Measurements from ENCODE around the gene CEACAM18.
A peak's percentile ranks its signal among the peaks of the same experiment; 100 is the strongest.

The CEACAM18 gene

GRCh38 chr19:51500931-51501330 is 22.6 kb downstream of the CEACAM18 start:
- DNase-seq: peak; percentile 54

- peak; percentile 61 for DNase-seq
Observed at GRCh38 chr19:51501594-51502263, 23.4 kb downstream of the CEACAM18 start, which contains the start of gene SIGLEC12. TSS of gene SIGLEC12 (minus strand) at chr19:51501800. CDS start at chr19:51501733, 67 bp downstream.

- peak; percentile 11 for DNase-seq
Observed at GRCh38 chr19:51503286-51503817, 25.0 kb downstream of the CEACAM18 start.

GRCh38 chr19:51503896-51504295 is 25.6 kb downstream of the CEACAM18 start:
- peak; percentile 37 for DNase-seq

- DNase-seq: peak; percentile 35
Observed at GRCh38 chr19:51505904-51506303, 27.6 kb downstream of the CEACAM18 start.

GRCh38 chr19:51507192-51507591 is 28.9 kb downstream of the CEACAM18 start:
- peak; percentile 30 for DNase-seq

- peak; percentile 11 for DNase-seq
Observed at GRCh38 chr19:51507640-51508058, 29.3 kb downstream of the CEACAM18 start.

- DNase-seq: peak; percentile 38
Observed at GRCh38 chr19:51508059-51508733, 29.9 kb downstream of the CEACAM18 start.

GRCh38 chr19:51509823-51510660 is 31.7 kb downstream of the CEACAM18 start:
- DNase-seq: peak; percentile 52

GRCh38 chr19:51511353-51511752 is 33.0 kb downstream of the CEACAM18 start:
- DNase-seq: peak; percentile 52

- DNase-seq: no peak
Observed at GRCh38 chr19:51513968-51514367, 35.6 kb downstream of the CEACAM18 start.

- no peak for DNase-seq
Observed at GRCh38 chr19:51514866-51515481, 36.6 kb downstream of the CEACAM18 start.

GRCh38 chr19:51520728-51521127 is 42.4 kb downstream of the CEACAM18 start:
- no peak for DNase-seq

- DNase-seq: no peak
Observed at GRCh38 chr19:51521357-51521756, 43.0 kb downstream of the CEACAM18 start.

GRCh38 chr19:51521781-51522180 is 43.4 kb downstream of the CEACAM18 start:
- no peak for DNase-seq

- DNase-seq: peak; percentile 47
Observed at GRCh38 chr19:51524666-51525264, 46.4 kb downstream of the CEACAM18 start.

- DNase-seq: no peak
Observed at GRCh38 chr19:51525651-51526050, 47.3 kb downstream of the CEACAM18 start.

GRCh38 chr19:51529301-51529700 is 51.0 kb downstream of the CEACAM18 start:
- peak; percentile 40 for DNase-seq

- DNase-seq: peak; percentile 48
Observed at GRCh38 chr19:51530616-51531015, 52.3 kb downstream of the CEACAM18 start.

- DNase-seq: peak; percentile 64
Observed at GRCh38 chr19:51531349-51532315, 53.3 kb downstream of the CEACAM18 start, which contains the start of gene SIGLEC6. TSS of gene SIGLEC6 (minus strand) at chr19:51531670. CDS start at chr19:51531648, 22 bp downstream.

- DNase-seq: no peak
Observed at GRCh38 chr19:51535535-51535934, 57.2 kb downstream of the CEACAM18 start.

Measured in activated CD8-positive, alpha-beta memory T cell treated with anti-CD3 and anti-CD28 coated beads for 24 hours (primary cell).